SU-DHL-6 (cell line): Measurements from ENCODE around the gene COL13A1.

ENCODE experiments used
- H2AFZ ChIP-seq: fragments of 200-600 bp; sonication (generic); 2 replicates; pipeline ENCODE4 v1.6.1; 2014; ENCODE audit warnings: low read depth, mild to moderate bottlenecking, moderate library complexity, mixed read lengths, antibody characterized with exemption, low read length; ENCODE audit not compliant: severe bottlenecking
- H3F3A ChIP-seq: fragments of 200-600 bp; shearing (Covaris generic); 2 replicates; pipeline ENCODE4 v1.6.0; 2016; ENCODE audit warnings: antibody characterized with exemption, mild to moderate bottlenecking; ENCODE audit not compliant: insufficient read depth
- H3K27ac ChIP-seq: fragments of 200-600 bp; sonication (generic); 2 replicates; pipeline ENCODE4 v1.5.1; 2016; ENCODE audit warnings: low read depth, mild to moderate bottlenecking, low read length, moderate library complexity, mixed read lengths
- H3K27me3 ChIP-seq: fragments of 200-600 bp; sonication (generic), shearing (Covaris generic); 2 replicates; pipeline ENCODE4 v1.6.0; 2014; ENCODE audit warnings: mild to moderate bottlenecking, low read length
- H3K36me3 ChIP-seq: fragments of 200-600 bp; sonication (generic); 2 replicates; pipeline ENCODE4 v1.6.1; 2014; ENCODE audit warnings: mild to moderate bottlenecking, low read length, mixed read lengths
- H3K4me2 ChIP-seq: fragments of 300-600, 200-600 bp; shearing (Covaris generic), sonication (generic); 2 replicates; pipeline ENCODE4 v1.6.0; 2014; ENCODE audit warnings: low read length, low read depth, mild to moderate bottlenecking; ENCODE audit not compliant: poor library complexity, severe bottlenecking
- H3K4me3 ChIP-seq: fragments of 200-600 bp; sonication (generic); 2 replicates; pipeline ENCODE4 v1.5.1; 2014; ENCODE audit warnings: antibody characterized with exemption, low read length, mild to moderate bottlenecking, mixed read lengths; ENCODE audit not compliant: insufficient read depth, poor library complexity, severe bottlenecking
- H3K79me2 ChIP-seq: fragments of 200-600 bp; sonication (generic); 2 replicates; pipeline ENCODE4 v1.6.1; 2014; ENCODE audit warnings: mild to moderate bottlenecking, low read length, moderate library complexity; ENCODE audit not compliant: insufficient read depth
- H3K9ac ChIP-seq: fragments of 200-600 bp; sonication (generic); 2 replicates; pipeline ENCODE4 v1.7.0; 2014; ENCODE audit warnings: mild to moderate bottlenecking, low read length
- H3K9me2 ChIP-seq: fragments of 200-600 bp; sonication (generic); replicated peaks from 2 replicates; pipeline ENCODE4 v1.6.1; 2014; ENCODE audit warnings: low read length; ENCODE audit not compliant: insufficient read depth
- H3K9me3 ChIP-seq: fragments of 200-600 bp; sonication (generic); 2 replicates; pipeline ENCODE4 v1.6.1; 2014; ENCODE audit warnings: low read length, mixed read lengths; ENCODE audit not compliant: insufficient read depth
- H4K20me1 ChIP-seq: fragments of 200-600 bp; sonication (generic); 2 replicates; pipeline ENCODE4 v1.6.1; 2014; ENCODE audit warnings: low read depth, mild to moderate bottlenecking, antibody characterized with exemption, low read length, moderate library complexity, mixed read lengths
- CTCF ChIP-seq: fragments of 200-600 bp; sonication (generic); IDR thresholded peaks from one replicate; pipeline ENCODE4 v1.5.1; 2017; ENCODE audit warnings: antibody characterized with exemption, mild to moderate bottlenecking, low read length, moderate library complexity; ENCODE audit not compliant: insufficient read depth, poor library complexity, severe bottlenecking
- EZH2phosphoT487 ChIP-seq: fragments of 200-600 bp; sonication (generic), shearing (Covaris generic); conservative IDR thresholded peaks from 2 replicates; pipeline ENCODE4 v1.6.1; 2018; ENCODE audit warnings: mild to moderate bottlenecking, antibody characterized with exemption, low read length, moderate library complexity, mixed read lengths

COL13A1 gene

GRCh38 chr10:69845574-69846292 lies 44.0 kb downstream of the COL13A1 start:
- no peak overlapping the region for H3K9ac ChIP-seq
- no peaks in the 10 kb centered on the region for H3K9me2 ChIP-seq
- no peaks in the 10 kb centered on the region for H3K9me3 ChIP-seq
- H2AFZ ChIP-seq: no peak overlapping the region
- H3K27me3 ChIP-seq: no peaks in the 10 kb centered on the region
- no peak overlapping the region for H3K4me2 ChIP-seq
- no peaks in the 10 kb centered on the region for H3K79me2 ChIP-seq
- H3K27ac ChIP-seq: no peak overlapping the region
- H3F3A ChIP-seq: no peaks in the 10 kb centered on the region
- H3K4me3 ChIP-seq: no peak overlapping the region
- no peaks in the 10 kb centered on the region for H4K20me1 ChIP-seq
- TF ChIP-seq CTCF: no peak
- no peak for TF ChIP-seq EZH2phosphoT487
- H3K36me3 ChIP-seq: no peaks in the 10 kb centered on the region

GRCh38 chr10:69846293-69846921 lies 44.7 kb downstream of the COL13A1 start:
- no peak overlapping the region for H3K4me2 ChIP-seq
- no peak overlapping the region for H2AFZ ChIP-seq
- no peak overlapping the region for H3K4me3 ChIP-seq
- TF ChIP-seq EZH2phosphoT487: no peak
- no peak for TF ChIP-seq CTCF
- no peaks in the 10 kb centered on the region for H3K79me2 ChIP-seq
- no peaks in the 10 kb centered on the region for H3K27me3 ChIP-seq
- H3K27ac ChIP-seq: no peak overlapping the region
- H3K9ac ChIP-seq: no peak overlapping the region
- no peaks in the 10 kb centered on the region for H4K20me1 ChIP-seq
- no peaks in the 10 kb centered on the region for H3K9me2 ChIP-seq
- H3K9me3 ChIP-seq: no peaks in the 10 kb centered on the region
- no peaks in the 10 kb centered on the region for H3F3A ChIP-seq
- no peaks in the 10 kb centered on the region for H3K36me3 ChIP-seq

- no peak overlapping the region for H2AFZ ChIP-seq
- TF ChIP-seq CTCF (no peak), EZH2phosphoT487 (no peak)
- no peak overlapping the region for H3K27ac ChIP-seq
- H3K79me2 ChIP-seq: no peaks in the 10 kb centered on the region
- H3K27me3 ChIP-seq: no peaks in the 10 kb centered on the region
- no peaks in the 10 kb centered on the region for H3F3A ChIP-seq
- no peak overlapping the region for H3K9ac ChIP-seq
- no peaks in the 10 kb centered on the region for H3K9me2 ChIP-seq
- no peak overlapping the region for H3K4me2 ChIP-seq
- no peak overlapping the region for H3K4me3 ChIP-seq
- no peaks in the 10 kb centered on the region for H4K20me1 ChIP-seq
- no peaks in the 10 kb centered on the region for H3K9me3 ChIP-seq
- H3K36me3 ChIP-seq: no peaks in the 10 kb centered on the region
Observed at GRCh38 chr10:69847458-69847857, 45.8 kb downstream of the COL13A1 start.
